Activated naive CD8-positive, alpha-beta T cell (primary cell): Measurements from ENCODE around the gene ACADVL.
"Not testable (repeated sequence)": the region's sequence is repeated elsewhere in the genome, so short reads cannot be mapped to it uniquely, and the experiment has no call there.

ENCODE experiments used
- H3K27ac Mint-ChIP-seq: one replicate; pipeline ENCODE4 v1.8.0; 2021; ENCODE audit warnings: mixed read lengths
- H3K27me3 Mint-ChIP-seq: one replicate; pipeline ENCODE4 v1.8.0; 2021; ENCODE audit warnings: mixed read lengths
- H3K36me3 Mint-ChIP-seq: one replicate; pipeline ENCODE4 v1.8.0; 2021; ENCODE audit warnings: mixed read lengths
- H3K4me1 Mint-ChIP-seq: one replicate; pipeline ENCODE4 v1.8.0; 2021; ENCODE audit warnings: low read depth, mixed read lengths
- H3K4me3 Mint-ChIP-seq: one replicate; pipeline ENCODE4 v1.8.0; 2021; ENCODE audit warnings: mild to moderate bottlenecking, mixed read lengths
- H3K9me3 Mint-ChIP-seq: one replicate; pipeline ENCODE4 v1.8.0; 2021; ENCODE audit warnings: low read depth, mixed read lengths

Gene ACADVL

DNA sequence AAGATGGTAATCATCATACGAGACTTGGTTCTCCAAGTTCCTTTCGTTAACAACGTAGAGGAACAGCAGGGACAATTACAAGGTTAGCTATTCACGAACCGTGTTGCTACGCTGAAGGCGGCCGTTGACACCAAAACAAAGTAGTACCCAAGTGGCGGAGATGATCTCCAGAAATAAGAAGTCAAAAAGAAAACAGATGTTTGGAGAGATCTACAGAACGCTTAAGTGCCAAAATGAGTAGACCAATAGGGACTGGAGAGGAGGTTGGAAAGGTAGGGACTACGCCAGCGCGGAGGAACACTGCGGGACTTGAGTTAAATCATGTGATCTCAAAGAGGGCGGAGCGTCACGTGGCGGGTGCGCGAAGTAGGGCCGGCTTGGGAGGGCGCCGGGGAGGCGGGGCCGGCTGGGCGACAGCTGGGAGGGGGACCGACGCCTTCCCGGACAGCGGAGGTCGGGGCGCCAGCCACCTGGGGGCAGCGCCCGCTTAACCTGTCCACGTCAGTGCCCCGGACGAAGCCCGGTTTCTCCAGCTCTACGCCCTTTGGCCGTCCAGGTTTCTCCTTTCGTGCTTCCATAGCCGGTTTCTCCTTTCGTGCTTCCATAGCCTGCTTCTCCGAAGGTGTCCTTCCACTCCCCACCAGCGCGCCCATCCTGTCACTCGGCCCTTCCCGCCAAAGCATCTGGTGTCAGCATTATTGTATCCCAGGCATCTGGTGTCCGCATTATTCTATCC lies 23.1 kb downstream of the ACADVL start:
- Mint-ChIP-seq H3K4me3 (peak overlapping the region; percentile 97), H3K27ac (peak overlapping the region; percentile 99), H3K27me3 (no peaks in the 10 kb centered on the region), H3K4me1 (peaks cover 38% of the 10 kb centered on the region), H3K9me3 (no peaks in the 10 kb centered on the region), H3K36me3 (no peaks in the 10 kb centered on the region)

DNA sequence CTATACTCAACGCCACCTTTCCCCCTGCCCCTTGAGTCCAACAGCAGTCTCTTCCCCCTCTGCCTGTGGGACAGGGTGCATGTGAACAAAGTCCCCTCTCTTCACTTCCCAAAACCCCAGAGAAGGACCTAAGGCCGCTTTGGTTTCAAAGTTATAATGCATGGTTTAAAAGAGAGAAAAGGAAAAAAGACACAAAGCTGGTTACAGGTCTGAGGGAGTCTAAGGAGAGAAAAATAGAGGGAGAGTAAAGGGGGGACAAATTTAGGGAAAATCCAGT lies 23.7 kb downstream of the ACADVL start:
- Mint-ChIP-seq H3K4me1 (peaks cover 38% of the 10 kb centered on the region), H3K4me3 (peak overlapping the region; percentile 81), H3K9me3 (no peaks in the 10 kb centered on the region), H3K36me3 (no peaks in the 10 kb centered on the region), H3K27ac (peak overlapping the region; percentile 59), H3K27me3 (no peaks in the 10 kb centered on the region)

- not testable (repeated sequence) for H3K4me3 Mint-ChIP-seq, H3K27ac Mint-ChIP-seq, H3K27me3 Mint-ChIP-seq, H3K36me3 Mint-ChIP-seq, H3K9me3 Mint-ChIP-seq
- H3K4me1 Mint-ChIP-seq = peaks cover 42% of the 10 kb centered on the region
These were observed 24.1 kb downstream of the ACADVL start for GRCh38 chr17:7243838-7244237.

- no peaks in the 10 kb centered on the region for H3K36me3 Mint-ChIP-seq
- H3K27ac Mint-ChIP-seq = peak overlapping the region; percentile 66
- no peaks in the 10 kb centered on the region for H3K27me3 Mint-ChIP-seq
- peaks cover 35% of the 10 kb centered on the region for H3K4me1 Mint-ChIP-seq
- H3K4me3 Mint-ChIP-seq = no peak overlapping the region
- H3K9me3 Mint-ChIP-seq = no peaks in the 10 kb centered on the region
These were observed 27.0 kb downstream of the ACADVL start for GRCh38 chr17:7246779-7247178.

GRCh38 chr17:7248796-7249195 lies 29.1 kb downstream of the ACADVL start:
- Mint-ChIP-seq H3K27me3 (no peaks in the 10 kb centered on the region), H3K9me3 (no peaks in the 10 kb centered on the region), H3K27ac (no peak overlapping the region), H3K4me3 (peak overlapping the region; percentile 93), H3K36me3 (peaks cover 7% of the 10 kb centered on the region), H3K4me1 (peaks cover 36% of the 10 kb centered on the region)

DNA sequence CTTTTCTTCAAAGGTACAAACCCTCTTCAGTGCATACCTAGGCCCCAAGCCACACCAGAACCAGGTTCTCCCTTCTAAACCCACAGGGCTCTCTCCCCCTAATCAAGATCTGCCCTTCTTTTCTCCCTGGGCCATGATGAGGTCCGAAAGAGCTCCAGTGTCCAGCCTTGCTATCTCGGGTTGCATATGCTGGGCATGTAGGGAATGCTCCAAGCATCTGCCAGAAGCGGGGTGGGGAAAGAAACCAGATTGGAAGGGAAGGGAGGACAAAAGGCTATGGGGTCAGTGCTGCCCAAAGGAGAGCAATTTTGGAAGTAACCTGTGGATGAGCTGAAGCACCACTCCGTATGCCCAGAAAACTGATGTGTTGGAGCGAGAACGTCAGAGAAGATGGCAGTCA lies 29.5 kb downstream of the ACADVL start:
- H3K36me3 Mint-ChIP-seq = peaks cover 7% of the 10 kb centered on the region
- H3K4me3 Mint-ChIP-seq = peak overlapping the region; percentile 93
- peaks cover 39% of the 10 kb centered on the region for H3K4me1 Mint-ChIP-seq
- H3K9me3 Mint-ChIP-seq = no peaks in the 10 kb centered on the region
- H3K27me3 Mint-ChIP-seq = no peaks in the 10 kb centered on the region
- peak overlapping the region; percentile 73 for H3K27ac Mint-ChIP-seq

DNA sequence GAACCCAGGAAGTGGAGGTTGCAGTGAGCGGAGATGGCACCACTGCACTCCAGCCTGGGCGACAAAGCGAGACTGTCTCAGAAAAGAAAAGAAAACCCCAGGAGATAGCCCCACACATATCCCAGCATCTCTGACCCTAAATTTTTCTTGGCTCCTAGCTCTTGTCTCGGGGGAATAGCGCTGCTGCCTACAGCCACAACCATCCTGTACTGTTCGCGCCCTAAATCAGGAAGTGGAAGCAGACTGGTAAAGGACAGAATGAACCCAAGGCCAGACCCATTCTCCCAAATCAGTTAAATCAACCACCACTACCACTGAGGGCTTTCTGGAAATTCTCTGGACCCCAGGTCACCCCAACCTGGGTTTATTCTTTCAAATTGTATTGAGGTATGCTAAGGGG lies 30.1 kb downstream of the ACADVL start:
- peaks cover 40% of the 10 kb centered on the region for H3K4me1 Mint-ChIP-seq

GRCh38 chr17:7250695-7251627 lies 31.2 kb downstream of the ACADVL start:
- H3K27ac Mint-ChIP-seq = peak overlapping the region; percentile 94
- H3K4me3 Mint-ChIP-seq = peak overlapping the region; percentile 99
- no peaks in the 10 kb centered on the region for H3K27me3 Mint-ChIP-seq
- peaks cover 7% of the 10 kb centered on the region for H3K36me3 Mint-ChIP-seq
- H3K9me3 Mint-ChIP-seq = no peaks in the 10 kb centered on the region
- peaks cover 40% of the 10 kb centered on the region for H3K4me1 Mint-ChIP-seq

More for the DNA sequence above, 30.1 kb downstream of the ACADVL start:
- no peaks in the 10 kb centered on the region for H3K9me3 Mint-ChIP-seq
- H3K27ac Mint-ChIP-seq = peak overlapping the region; percentile 41
- H3K36me3 Mint-ChIP-seq = peaks cover 7% of the 10 kb centered on the region
- no peaks in the 10 kb centered on the region for H3K27me3 Mint-ChIP-seq
- peak overlapping the region; percentile 93 for H3K4me3 Mint-ChIP-seq

DNA sequence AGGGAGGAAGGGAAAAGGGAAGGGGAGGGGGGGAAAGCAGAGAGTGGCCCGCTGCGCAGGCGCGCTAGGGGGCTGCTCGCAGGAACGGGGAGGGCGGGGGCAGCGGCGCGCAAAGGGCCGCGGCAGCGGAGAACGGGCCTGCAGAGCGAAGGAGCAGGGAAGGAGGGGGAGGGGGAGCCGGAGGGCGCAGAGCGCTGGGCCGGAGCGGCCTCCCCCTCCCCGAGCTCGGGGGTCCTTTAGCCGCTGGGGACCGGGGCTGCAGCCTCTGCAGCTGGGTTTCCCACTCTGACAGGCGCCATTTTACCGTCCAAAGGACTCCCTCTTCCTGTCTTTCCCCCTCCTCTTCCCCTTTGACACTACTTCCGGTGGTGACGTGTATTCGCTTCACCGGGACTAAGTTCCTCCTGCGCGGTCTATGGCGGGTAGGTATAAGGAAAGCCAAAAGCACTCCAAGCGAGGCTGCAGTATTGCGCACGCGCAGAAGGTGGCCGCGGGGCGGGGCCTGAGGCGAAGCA lies 32.0 kb downstream of the ACADVL start, which contains the start of gene CTDNEP1:
Gene CTDNEP1 (minus strand): TSS at position 74 of the 515 bp plus-strand sequence. CDS start 438 bp downstream, outside the sequence.
- peak within 1 kb of the TSS; percentile 99 for H3K27ac Mint-ChIP-seq

DNA sequence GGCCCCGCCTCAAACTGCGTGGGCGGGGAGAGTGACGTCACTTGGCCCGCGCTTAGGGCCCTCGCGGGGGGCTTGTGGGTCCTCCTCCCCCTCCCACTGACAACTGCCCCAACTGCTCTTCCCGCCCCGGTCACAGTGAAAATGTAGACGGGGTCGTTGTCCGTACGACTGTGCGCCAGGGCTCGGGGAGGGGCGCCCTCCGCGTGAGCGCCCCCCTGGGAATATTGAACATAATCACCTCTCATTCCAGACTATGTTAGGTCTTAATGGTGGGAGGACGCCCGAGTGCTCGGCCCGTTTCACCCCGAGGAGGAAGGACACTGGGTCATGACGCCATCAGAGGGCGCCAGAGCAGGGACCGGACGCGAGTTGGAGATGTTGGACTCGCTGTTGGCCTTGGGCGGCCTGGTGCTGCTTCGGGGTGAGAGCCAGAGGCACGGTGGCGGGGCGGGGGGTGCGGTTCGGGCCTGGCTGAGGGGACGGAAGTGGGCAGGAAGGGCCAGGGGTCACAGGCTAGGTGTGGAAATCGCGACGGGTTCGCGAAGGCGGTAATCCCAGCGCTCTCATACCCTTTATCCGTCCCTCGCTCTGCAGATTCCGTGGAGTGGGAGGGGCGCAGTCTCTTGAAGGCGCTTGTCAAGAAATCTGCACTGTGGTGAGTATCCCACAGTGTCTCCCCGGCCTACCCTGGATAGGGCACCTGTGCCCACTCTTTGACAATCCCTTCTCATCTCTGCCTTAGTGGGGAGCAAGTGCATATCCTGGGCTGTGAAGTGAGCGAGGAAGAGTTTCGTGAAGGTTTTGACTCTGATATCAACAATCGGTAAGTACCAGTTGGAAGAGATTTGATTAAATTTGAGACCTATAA lies 32.7 kb downstream of the ACADVL start, which contains the start of gene ELP5:
Gene ELP5 (plus strand): TSS at position 40 of the 868 bp plus-strand sequence. CDS start 336 bp downstream, at position 376.
- Mint-ChIP-seq H3K36me3 (peaks cover 9% of the 10 kb centered on the region), H3K4me3 (peak within 1 kb of the TSS; percentile 99), H3K4me1 (peaks cover 36% of the 10 kb centered on the region)

More for the DNA sequence above, 32.0 kb downstream of the ACADVL start, which contains the start of gene CTDNEP1:
- Mint-ChIP-seq H3K27me3 (no peaks in the 10 kb centered on the region), H3K36me3 (peaks cover 7% of the 10 kb centered on the region), H3K4me1 (peaks cover 36% of the 10 kb centered on the region), H3K9me3 (no peaks in the 10 kb centered on the region), H3K4me3 (peak within 1 kb of the TSS; percentile 99)

DNA sequence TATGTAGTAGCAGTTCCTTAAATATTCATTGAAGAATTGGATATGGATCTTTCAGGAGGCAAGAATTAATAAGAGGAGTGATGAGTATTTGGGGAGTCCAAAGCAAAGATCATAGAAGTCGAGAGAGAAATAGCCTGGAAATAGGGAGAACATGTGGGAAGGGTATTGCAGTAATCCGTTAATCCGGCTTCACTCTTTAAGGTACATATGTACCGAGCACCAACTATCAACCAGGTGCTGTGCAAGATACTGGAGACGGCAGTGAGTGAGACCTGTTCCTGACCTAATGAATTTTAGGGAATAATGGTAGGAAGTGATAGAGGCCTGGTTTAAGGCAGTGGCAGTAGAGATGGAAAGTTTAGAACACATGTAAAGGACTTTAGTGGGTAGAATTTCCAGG lies 33.3 kb downstream of the ACADVL start:
- Mint-ChIP-seq H3K27ac (peak overlapping the region; percentile 99), H3K27me3 (no peaks in the 10 kb centered on the region), H3K4me3 (peak overlapping the region; percentile 99), H3K36me3 (peaks cover 9% of the 10 kb centered on the region), H3K4me1 (peaks cover 36% of the 10 kb centered on the region), H3K9me3 (no peaks in the 10 kb centered on the region)

More for the DNA sequence above, 32.7 kb downstream of the ACADVL start, which contains the start of gene ELP5:
- Mint-ChIP-seq H3K27me3 (no peaks in the 10 kb centered on the region), H3K9me3 (no peaks in the 10 kb centered on the region), H3K27ac (peak within 1 kb of the TSS; percentile 99)

GRCh38 chr17:7254511-7254910 lies 34.8 kb downstream of the ACADVL start:
- Mint-ChIP-seq H3K36me3 (peaks cover 9% of the 10 kb centered on the region), H3K27me3 (no peaks in the 10 kb centered on the region), H3K4me1 (peaks cover 29% of the 10 kb centered on the region), H3K4me3 (peak overlapping the region; percentile 54), H3K9me3 (no peaks in the 10 kb centered on the region), H3K27ac (peak overlapping the region; percentile 37)

DNA sequence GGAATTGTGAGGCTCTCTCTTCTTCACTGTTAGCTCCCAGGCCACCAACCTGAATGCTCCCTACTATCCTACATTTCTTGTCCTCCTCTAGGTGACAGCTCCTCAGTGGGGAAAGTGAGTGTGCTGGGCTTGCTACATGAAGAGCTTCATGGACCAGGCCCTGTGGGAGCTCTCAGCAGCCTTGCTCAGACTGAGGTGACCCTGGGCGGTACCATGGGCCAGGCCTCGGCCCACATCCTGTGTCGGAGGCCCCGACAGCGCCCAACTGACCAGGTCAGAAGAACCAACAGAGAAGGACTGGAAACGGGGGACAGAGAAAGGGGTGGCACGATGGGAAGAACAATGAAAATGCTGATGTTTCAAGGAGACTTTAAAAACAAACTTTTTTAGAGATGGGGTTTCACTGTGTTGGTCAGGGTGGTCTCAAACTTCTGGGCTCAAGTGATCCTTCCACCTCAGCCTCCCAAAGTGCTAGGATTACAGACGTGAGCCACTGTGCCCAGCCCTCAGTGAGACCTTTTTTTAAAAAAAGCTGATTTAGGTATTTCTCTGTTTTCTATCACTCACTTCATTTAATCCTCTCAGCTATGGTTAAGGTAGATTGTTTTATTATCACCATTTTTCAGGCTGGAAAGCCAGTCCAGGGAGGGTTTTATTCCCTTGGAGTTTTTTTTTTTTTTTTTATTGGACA lies 37.2 kb downstream of the ACADVL start:
- Mint-ChIP-seq H3K27me3 (no peaks in the 10 kb centered on the region), H3K4me1 (peaks cover 32% of the 10 kb centered on the region), H3K36me3 (peaks cover 9% of the 10 kb centered on the region), H3K27ac (peak overlapping the region; percentile 79), H3K9me3 (no peaks in the 10 kb centered on the region), H3K4me3 (no peak overlapping the region)
